Esophagus squamous epithelium (tissue), 4 donors: ENCODE measurements around the gene IGSF9.

Experiments used
- POLR2A ChIP-seq, 4 donors: fragments of 450-650 bp; IDR thresholded peaks; one replicate each; pipeline ENCODE4 v1.6.1; 2017; ENCODE audit warnings: antibody characterized with exemption in 4 of 4, mild to moderate bottlenecking in 4 of 4, moderate library complexity in 3 of 4
- TF ChIP-seq, protein P1 (sequence below), 6 experiments: fragments of 450-650 bp in 4 of 6; fragments of 200-600 bp in 2 of 6; sonication (generic) in 2 of 6; IDR thresholded peaks; one replicate each; pipeline ENCODE4 v1.5.1; 2016 to 2019; ENCODE audit warnings: antibody characterized with exemption in 6 of 6, mild to moderate bottlenecking in 4 of 6, moderate library complexity in 4 of 6

DNA sequence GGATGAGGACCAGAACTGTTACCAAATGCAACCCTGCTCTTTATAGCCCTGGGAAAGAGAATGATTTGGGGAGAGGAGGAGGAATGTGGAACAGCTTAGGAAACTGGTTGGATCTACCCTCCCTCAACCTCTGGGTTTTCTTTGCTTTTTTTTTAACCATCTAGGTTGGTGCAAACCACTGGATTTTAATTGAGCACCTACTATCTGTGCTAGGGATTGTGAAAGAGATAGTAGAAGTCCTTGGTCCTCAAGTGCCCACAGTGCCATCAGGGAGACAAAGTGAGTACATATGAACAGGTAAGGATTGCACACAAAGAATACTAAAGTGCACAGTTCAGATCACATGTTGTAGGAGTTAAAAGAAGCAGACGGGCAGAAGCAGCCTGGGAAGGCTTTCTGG is 24.8 kb downstream of the IGSF9 start:
- TF ChIP-seq, protein P1, sequence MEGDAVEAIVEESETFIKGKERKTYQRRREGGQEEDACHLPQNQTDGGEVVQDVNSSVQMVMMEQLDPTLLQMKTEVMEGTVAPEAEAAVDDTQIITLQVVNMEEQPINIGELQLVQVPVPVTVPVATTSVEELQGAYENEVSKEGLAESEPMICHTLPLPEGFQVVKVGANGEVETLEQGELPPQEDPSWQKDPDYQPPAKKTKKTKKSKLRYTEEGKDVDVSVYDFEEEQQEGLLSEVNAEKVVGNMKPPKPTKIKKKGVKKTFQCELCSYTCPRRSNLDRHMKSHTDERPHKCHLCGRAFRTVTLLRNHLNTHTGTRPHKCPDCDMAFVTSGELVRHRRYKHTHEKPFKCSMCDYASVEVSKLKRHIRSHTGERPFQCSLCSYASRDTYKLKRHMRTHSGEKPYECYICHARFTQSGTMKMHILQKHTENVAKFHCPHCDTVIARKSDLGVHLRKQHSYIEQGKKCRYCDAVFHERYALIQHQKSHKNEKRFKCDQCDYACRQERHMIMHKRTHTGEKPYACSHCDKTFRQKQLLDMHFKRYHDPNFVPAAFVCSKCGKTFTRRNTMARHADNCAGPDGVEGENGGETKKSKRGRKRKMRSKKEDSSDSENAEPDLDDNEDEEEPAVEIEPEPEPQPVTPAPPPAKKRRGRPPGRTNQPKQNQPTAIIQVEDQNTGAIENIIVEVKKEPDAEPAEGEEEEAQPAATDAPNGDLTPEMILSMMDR (IDR thresholded peaks at IDR 0.05): no peak
- TF ChIP-seq POLR2A (IDR thresholded peaks at IDR 0.05): no peak
